NCI-H2081 treated with DMSO at 0.1 percent for 48 hours (cell line): ENCODE measurements around the gene HOXA5.

Experiments
- DNase-seq: peaks from one replicate; lab custom pipeline; 2025; lab: John Stamatoyannopoulos, UW

Gene HOXA5

GRCh38 chr7:27143023-27143949 lies at the start of gene HOXA5:
Gene HOXA5, minus strand, starts transcription at chr7:27143681. Its CDS starts 74 bp downstream, at chr7:27143607.
- no peak for DNase-seq

GRCh38 chr7:27192546-27193334 lies 49.3 kb upstream of the HOXA5 start:
- no peak for DNase-seq

- DNase-seq = no peak
Observed at GRCh38 chr7:27191833-27192545, 48.5 kb upstream of the HOXA5 start.

GRCh38 chr7:27191161-27191731 lies 47.8 kb upstream of the HOXA5 start:
- no peak for DNase-seq

- no peak for DNase-seq
Observed at GRCh38 chr7:27189997-27190748, 46.7 kb upstream of the HOXA5 start.

- DNase-seq = no peak
Observed at GRCh38 chr7:27189295-27189996, 46.0 kb upstream of the HOXA5 start.

- DNase-seq = no peak
Observed at GRCh38 chr7:27188386-27189294, 45.2 kb upstream of the HOXA5 start.

- no peak for DNase-seq
Observed at GRCh38 chr7:27187475-27188385, 44.2 kb upstream of the HOXA5 start.

- no peak for DNase-seq
Observed at GRCh38 chr7:27186668-27187474, 43.4 kb upstream of the HOXA5 start.

- DNase-seq = no peak
Observed at GRCh38 chr7:27185854-27186667, 42.6 kb upstream of the HOXA5 start.

- DNase-seq = no peak
Observed at GRCh38 chr7:27185013-27185853, 41.8 kb upstream of the HOXA5 start, which contains the start of gene HOXA11. Gene HOXA11, minus strand, starts transcription at chr7:27185232. Its CDS starts 88 bp downstream, at chr7:27185144.

GRCh38 chr7:27184337-27185012 lies 41.0 kb upstream of the HOXA5 start:
- DNase-seq = no peak

- DNase-seq = no peak
Observed at GRCh38 chr7:27183682-27184336, 40.3 kb upstream of the HOXA5 start.

- no peak for DNase-seq
Observed at GRCh38 chr7:27182861-27183681, 39.6 kb upstream of the HOXA5 start.
